Stimulated activated CD8-positive, alpha-beta memory T cell treated with anti-CD3 and anti-CD28 coated beads, Interleukin-15, amount 100 ng/mL, for 48 hours (primary cell): ENCODE measurements around the gene SFMBT1.

Source experiments
- DNase-seq, 2 donors: peaks; one replicate each; pipeline ENCODE4 v3.0.0-alpha.2; 2020; ENCODE audit warnings: low read depth in 2 of 2

The SFMBT1 gene

GRCh38 chr3:53045518-53046170 lies at the start of gene SFMBT1:
Gene SFMBT1 (minus strand): TSS chr3:53046073. CDS start chr3:52969128, 76,945 bp downstream.
- DNase-seq: peak; percentile 53 to 71

GRCh38 chr3:53092942-53093341 lies 47.1 kb upstream of the SFMBT1 start:
- no peak for DNase-seq

- DNase-seq: no peak
Measured at GRCh38 chr3:53092216-53092615, 46.3 kb upstream of the SFMBT1 start.

- no peak for DNase-seq
Measured at GRCh38 chr3:53091011-53091410, 45.1 kb upstream of the SFMBT1 start.

- DNase-seq: no peak
Measured at GRCh38 chr3:53089511-53089910, 43.6 kb upstream of the SFMBT1 start.

- DNase-seq: no peak
Measured at GRCh38 chr3:53085476-53085875, 39.6 kb upstream of the SFMBT1 start.

GRCh38 chr3:53084310-53085001 lies 38.6 kb upstream of the SFMBT1 start:
- DNase-seq: no peak

GRCh38 chr3:53083949-53084309 lies 38.1 kb upstream of the SFMBT1 start:
- no peak for DNase-seq

GRCh38 chr3:53083521-53083920 lies 37.6 kb upstream of the SFMBT1 start:
- no peak for DNase-seq

GRCh38 chr3:53082736-53083135 lies 36.9 kb upstream of the SFMBT1 start:
- no peak for DNase-seq

GRCh38 chr3:53081318-53081717 lies 35.4 kb upstream of the SFMBT1 start:
- DNase-seq: no peak

GRCh38 chr3:53080612-53081205 lies 34.8 kb upstream of the SFMBT1 start:
- DNase-seq: no peak

GRCh38 chr3:53079791-53080555 lies 34.1 kb upstream of the SFMBT1 start:
- DNase-seq: no peak

- DNase-seq: no peak
Measured at GRCh38 chr3:53079147-53079546, 33.3 kb upstream of the SFMBT1 start.

- DNase-seq: no peak
Measured at GRCh38 chr3:53078656-53079055, 32.8 kb upstream of the SFMBT1 start.

GRCh38 chr3:53077476-53078220 lies 31.8 kb upstream of the SFMBT1 start:
- no peak for DNase-seq

GRCh38 chr3:53075743-53076140 lies 29.9 kb upstream of the SFMBT1 start:
- DNase-seq: no peak

GRCh38 chr3:53074761-53075742 lies 29.2 kb upstream of the SFMBT1 start:
- no peak for DNase-seq

- DNase-seq: no peak
Measured at GRCh38 chr3:53074366-53074696, 28.5 kb upstream of the SFMBT1 start.

- no peak for DNase-seq
Measured at GRCh38 chr3:53073553-53074365, 27.9 kb upstream of the SFMBT1 start.
